ENCODE data around the gene CDHR5. TPM values are rescaled to one million over a fixed set of nuclear protein-coding genes. Genes with fewer than 3 reads are reported as not detected.
A peak's percentile ranks its signal among the peaks of the same experiment; 100 is the strongest.
"Not testable (repeated sequence)": the region's sequence is repeated elsewhere in the genome, so short reads cannot be mapped to it uniquely, and the experiment has no call there.

The CDHR5 gene
- polyA plus RNA-seq, 3 donors: 0.39 to 0.74 TPM; not detected in 1

- 60 to 78% (median 74%) methylated on average over 21 of the region's 21 CpGs for WGBS, 3 donors
- no peak overlapping the region for H3K27ac ChIP-seq (ENCODE audit: low read depth, low read length)
These were observed 46.3 kb downstream of the CDHR5 start for GRCh38 chr11:578276-579035.

DNA sequence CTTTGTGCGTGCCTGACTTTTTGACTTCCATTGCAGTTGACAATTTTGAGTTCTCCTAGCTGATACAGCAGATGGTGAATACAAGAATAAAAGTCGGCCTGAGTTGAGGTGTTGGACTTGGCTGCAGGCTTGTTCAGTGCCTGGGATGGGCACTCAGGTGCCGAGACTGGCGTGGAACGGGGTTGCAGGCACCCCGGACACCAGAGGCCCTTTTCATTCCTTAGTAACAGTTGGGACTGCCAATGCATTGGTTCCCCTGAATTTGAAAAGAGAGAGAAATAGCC lies 47.2 kb downstream of the CDHR5 start:
- H3K27ac ChIP-seq (ENCODE audit: low read depth, low read length): no peak overlapping the region
- WGBS, 3 donors: 35 to 66% (median 62%) methylated on average over 6 of the region's 6 CpGs

DNA sequence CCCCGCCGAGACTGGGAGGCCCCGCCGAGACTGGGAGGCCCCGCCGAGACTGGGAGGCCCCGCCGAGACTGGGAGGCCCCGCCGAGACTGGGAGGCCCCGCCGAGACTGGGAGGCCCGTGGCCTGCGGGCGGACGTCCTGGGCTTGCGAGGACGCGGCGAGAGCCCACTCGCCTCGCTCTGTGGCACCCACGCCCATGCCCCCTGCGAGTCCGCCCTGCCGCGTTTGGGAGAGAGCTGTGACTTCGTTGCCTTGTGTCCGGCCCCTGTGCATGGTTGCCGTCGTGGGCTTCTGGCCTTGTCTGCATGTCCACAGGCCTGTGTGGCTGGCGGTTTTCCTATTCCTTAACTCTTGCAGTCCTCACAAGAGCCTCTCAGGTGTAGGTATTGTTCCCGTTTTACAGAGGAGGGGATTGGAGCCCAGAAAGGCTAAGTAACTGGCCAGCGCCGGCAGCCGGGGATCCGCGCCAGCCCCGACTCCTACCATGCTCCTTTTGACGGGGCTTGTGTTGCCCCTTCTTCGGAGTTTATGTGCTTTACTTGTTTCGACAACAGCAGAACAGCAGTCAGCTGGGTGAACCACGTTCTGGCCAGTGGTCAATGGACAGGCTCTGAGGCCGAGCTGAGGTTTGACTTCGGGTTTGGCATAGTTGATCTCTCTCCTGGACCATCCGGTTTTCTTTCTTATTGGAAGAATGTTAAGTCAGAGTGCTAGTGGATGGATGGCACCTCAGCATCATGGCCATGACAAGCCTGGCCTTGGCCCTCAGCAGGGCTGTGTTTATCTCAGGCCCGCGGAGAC lies 47.7 kb downstream of the CDHR5 start:
- WGBS, 3 donors: 2 to 6% (median 5%) methylated on average over 38 to 44 of the region's 48 CpGs
- H3K27ac ChIP-seq (ENCODE audit: low read depth, low read length): no peak overlapping the region

GRCh38 chr11:575996-576768 lies 48.6 kb downstream of the CDHR5 start, which contains the start of gene PHRF1:
Gene PHRF1, plus strand, starts transcription at chr11:576470. Its CDS starts 5,043 bp downstream, at chr11:581513.
- WGBS, 3 donors: 0 to 1% (median 1%) methylated on average over 62 to 97 of the region's 99 CpGs
- peak within 1 kb of the TSS; percentile 74 for H3K27ac ChIP-seq (ENCODE audit: low read depth, low read length)

DNA sequence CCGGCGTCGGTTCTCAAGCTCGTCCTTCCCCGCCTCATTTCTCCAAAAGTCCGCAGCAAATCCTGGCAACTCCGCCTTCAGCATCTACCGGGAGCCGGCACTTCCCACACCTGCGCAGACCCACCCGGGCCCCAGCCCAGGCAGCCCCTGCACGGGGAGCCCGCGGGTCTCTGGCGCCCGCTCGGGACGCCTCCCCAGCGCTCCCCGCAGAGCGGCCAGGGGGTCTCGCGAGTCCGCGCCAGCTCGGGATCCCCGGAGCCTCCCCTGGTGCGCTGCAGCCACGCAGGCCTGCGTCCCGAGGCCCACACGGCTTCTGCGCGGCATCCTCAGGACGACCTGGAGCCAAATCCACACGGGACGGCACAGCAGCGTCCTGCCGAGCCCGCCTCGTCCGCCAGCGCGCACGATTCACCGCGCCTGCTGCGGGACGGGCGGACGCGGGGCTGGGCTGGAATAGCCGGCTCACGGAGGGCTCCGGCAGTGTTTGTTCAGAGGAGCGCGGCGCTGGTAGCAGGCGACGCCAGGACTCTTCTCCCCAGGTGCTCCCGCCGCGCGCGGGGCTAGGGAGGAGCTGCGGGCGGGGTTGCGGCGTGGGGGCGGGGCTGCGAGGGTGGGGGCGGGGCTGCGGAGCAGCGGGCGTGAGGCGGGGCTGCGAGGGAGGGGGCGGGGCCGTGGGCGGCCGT lies 49.3 kb downstream of the CDHR5 start:
- no peak overlapping the region for H3K27ac ChIP-seq (ENCODE audit: low read depth, low read length)
- 0 to 1% (median 1%) methylated on average over 69 to 78 of the region's 81 CpGs for WGBS, 3 donors

GRCh38 chr11:574632-575312 lies 50.0 kb downstream of the CDHR5 start:
- WGBS, 3 donors: 20 to 28% (median 21%) methylated on average over 23 to 25 of the region's 25 CpGs
- H3K27ac ChIP-seq (ENCODE audit: low read depth, low read length): no peak overlapping the region

GRCh38 chr11:574031-574570 lies 50.7 kb downstream of the CDHR5 start:
- 39 to 63% (median 46%) methylated on average over 14 of the region's 14 CpGs for WGBS, 3 donors
- H3K27ac ChIP-seq (ENCODE audit: low read depth, low read length): not testable (repeated sequence)

- no peak overlapping the region for H3K27ac ChIP-seq (ENCODE audit: low read depth, low read length)
- WGBS, 3 donors: 86 to 94% (median 86%) methylated on average over 16 of the region's 16 CpGs
These were observed 51.5 kb downstream of the CDHR5 start for GRCh38 chr11:573146-573759.

DNA sequence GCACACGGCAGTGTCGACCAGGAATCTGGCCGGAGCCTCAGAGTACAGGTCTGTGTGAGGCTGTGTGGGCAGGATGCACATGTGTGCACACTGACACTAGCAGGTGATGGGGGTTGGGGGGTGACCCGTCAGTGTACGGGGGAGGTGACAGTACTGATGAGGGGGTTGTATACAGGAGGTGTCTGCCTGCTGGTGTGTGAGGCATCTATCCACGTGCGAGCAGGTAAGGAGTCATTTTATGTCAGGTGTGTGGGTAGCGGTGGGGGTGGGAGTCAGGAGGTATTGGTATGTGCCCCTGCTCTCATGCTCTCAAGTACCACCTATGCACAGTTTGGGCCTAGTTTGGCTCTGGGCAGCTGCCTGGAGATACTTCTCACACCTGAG lies 53.0 kb downstream of the CDHR5 start:
- 69 to 79% (median 73%) methylated on average over 8 of the region's 8 CpGs for WGBS, 3 donors
- H3K27ac ChIP-seq (ENCODE audit: low read depth, low read length): no peak overlapping the region

- whole genome bisulfite sequencing, 3 donors: 30 to 45% (median 33%) methylated on average over 36 of the region's 36 CpGs
These were observed 55.4 kb downstream of the CDHR5 start for GRCh38 chr11:569158-569885.

GRCh38 chr11:568306-569157 lies 56.2 kb downstream of the CDHR5 start:
- 1 to 2% (median 1%) methylated on average over 82 to 123 of the region's 123 CpGs for WGBS, 3 donors
- H3K27ac ChIP-seq (ENCODE audit: low read depth, low read length): no peak overlapping the region

More at GRCh38 chr11:569158-569885, 55.4 kb downstream of the CDHR5 start:
- H3K27ac ChIP-seq (ENCODE audit: low read depth, low read length): no peak overlapping the region

GRCh38 chr11:567629-568292 lies 57.0 kb downstream of the CDHR5 start:
- WGBS, 3 donors: 26 to 35% (median 28%) methylated on average over 28 to 41 of the region's 41 CpGs

GRCh38 chr11:567011-567628 lies 57.6 kb downstream of the CDHR5 start:
- 89 to 93% (median 91%) methylated on average over 18 of the region's 18 CpGs for WGBS, 3 donors
- H3K27ac ChIP-seq (ENCODE audit: low read depth, low read length): no peak overlapping the region

More at GRCh38 chr11:567629-568292, 57.0 kb downstream of the CDHR5 start:
- no peak overlapping the region for H3K27ac ChIP-seq (ENCODE audit: low read depth, low read length)
